ENCODE results near the gene GRIN3B. TPM values are rescaled to one million over a fixed set of nuclear protein-coding genes. Genes with fewer than 3 reads are reported as not detected.

The GRIN3B gene
- total RNA-seq, 6 donors from 2014 or later: 0.06 to 18.9 (median 5.6) TPM

DNA sequence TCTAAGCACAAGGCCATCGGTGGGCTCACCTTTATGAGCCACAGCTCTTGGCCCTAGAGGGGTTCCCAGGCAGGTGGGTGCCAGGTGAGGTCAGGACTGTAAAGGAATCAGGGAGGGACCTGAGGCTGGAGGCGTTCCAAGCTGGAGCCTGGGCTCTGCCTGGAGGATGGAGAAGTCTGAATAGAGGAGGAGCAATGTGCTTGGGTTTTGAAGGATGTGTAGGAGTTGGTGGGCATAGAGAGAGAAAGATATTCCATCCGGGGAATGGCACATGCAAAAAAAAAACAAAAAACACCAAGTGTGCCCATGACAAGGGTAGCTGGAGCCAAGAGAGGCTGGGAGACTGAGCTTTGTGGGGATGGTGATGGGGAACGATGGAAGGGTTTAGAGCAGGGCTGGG is 2.4 kb downstream of the GRIN3B start:
- 83 to 85% methylated on average over 4 of the region's 4 CpGs for WGBS, 2 donors
- H3K27me3 ChIP-seq: peaks cover 2 to 39% (median 21%) of the 10 kb centered on the region in 4 donors
- TF ChIP-seq, protein P1, sequence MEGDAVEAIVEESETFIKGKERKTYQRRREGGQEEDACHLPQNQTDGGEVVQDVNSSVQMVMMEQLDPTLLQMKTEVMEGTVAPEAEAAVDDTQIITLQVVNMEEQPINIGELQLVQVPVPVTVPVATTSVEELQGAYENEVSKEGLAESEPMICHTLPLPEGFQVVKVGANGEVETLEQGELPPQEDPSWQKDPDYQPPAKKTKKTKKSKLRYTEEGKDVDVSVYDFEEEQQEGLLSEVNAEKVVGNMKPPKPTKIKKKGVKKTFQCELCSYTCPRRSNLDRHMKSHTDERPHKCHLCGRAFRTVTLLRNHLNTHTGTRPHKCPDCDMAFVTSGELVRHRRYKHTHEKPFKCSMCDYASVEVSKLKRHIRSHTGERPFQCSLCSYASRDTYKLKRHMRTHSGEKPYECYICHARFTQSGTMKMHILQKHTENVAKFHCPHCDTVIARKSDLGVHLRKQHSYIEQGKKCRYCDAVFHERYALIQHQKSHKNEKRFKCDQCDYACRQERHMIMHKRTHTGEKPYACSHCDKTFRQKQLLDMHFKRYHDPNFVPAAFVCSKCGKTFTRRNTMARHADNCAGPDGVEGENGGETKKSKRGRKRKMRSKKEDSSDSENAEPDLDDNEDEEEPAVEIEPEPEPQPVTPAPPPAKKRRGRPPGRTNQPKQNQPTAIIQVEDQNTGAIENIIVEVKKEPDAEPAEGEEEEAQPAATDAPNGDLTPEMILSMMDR (IDR thresholded peaks at IDR 0.05): no peak

DNA sequence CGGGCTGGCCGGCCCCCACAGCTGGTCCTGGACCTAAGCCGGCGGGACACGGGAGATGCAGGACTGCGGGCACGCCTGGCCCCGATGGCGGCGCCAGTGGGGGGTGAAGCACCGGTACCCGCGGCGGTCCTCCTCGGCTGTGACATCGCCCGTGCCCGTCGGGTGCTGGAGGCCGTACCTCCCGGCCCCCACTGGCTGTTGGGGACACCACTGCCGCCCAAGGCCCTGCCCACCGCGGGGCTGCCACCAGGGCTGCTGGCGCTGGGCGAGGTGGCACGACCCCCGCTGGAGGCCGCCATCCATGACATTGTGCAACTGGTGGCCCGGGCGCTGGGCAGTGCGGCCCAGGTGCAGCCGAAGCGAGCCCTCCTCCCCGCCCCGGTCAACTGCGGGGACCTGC is 3.1 kb downstream of the GRIN3B start:
- TF ChIP-seq POLR2AphosphoS5 (IDR thresholded peaks at IDR 0.05): no peak
- TF ChIP-seq, protein P1 (IDR thresholded peaks at IDR 0.05): no peak
- TF ChIP-seq POLR2A (IDR thresholded peaks at IDR 0.05): no peak
- no peak for TF ChIP-seq EP300 (IDR thresholded peaks at IDR 0.05)
- DNase-seq (peak in 1 of 2 donors; percentile 84), ATAC-seq (ENCODE audit: low FRiP score in 2 of 2) (no peak)
- H3K27ac ChIP-seq: no peak overlapping the region
- peaks cover 2 to 34% (median 20%) of the 10 kb centered on the region in 4 donors for H3K27me3 ChIP-seq
- H3K36me3 ChIP-seq: peaks cover 0 to 10% (median under 1%) of the 10 kb centered on the region in 4 donors
- 73 to 84% methylated on average over 3 to 31 of the region's 37 CpGs for WGBS, 2 donors
- no peaks in the 10 kb centered on the region for H3K9me3 ChIP-seq
- H3K4me1 ChIP-seq: peaks cover 16 to 22% (median 18%) of the 10 kb centered on the region in 4 donors
- no peak overlapping the region for H3K4me3 ChIP-seq

More for the DNA sequence above, 2.4 kb downstream of the GRIN3B start:
- peaks cover 16 to 22% (median 18%) of the 10 kb centered on the region in 4 donors for H3K4me1 ChIP-seq
- H3K9me3 ChIP-seq: no peaks in the 10 kb centered on the region
- no peak overlapping the region for H3K4me3 ChIP-seq
- no peak overlapping the region for H3K27ac ChIP-seq
- ATAC-seq (ENCODE audit: low FRiP score in 2 of 2) (no peak), DNase-seq (no peak)
- H3K36me3 ChIP-seq: peaks cover 0 to 5% (median 0%) of the 10 kb centered on the region in 4 donors

DNA sequence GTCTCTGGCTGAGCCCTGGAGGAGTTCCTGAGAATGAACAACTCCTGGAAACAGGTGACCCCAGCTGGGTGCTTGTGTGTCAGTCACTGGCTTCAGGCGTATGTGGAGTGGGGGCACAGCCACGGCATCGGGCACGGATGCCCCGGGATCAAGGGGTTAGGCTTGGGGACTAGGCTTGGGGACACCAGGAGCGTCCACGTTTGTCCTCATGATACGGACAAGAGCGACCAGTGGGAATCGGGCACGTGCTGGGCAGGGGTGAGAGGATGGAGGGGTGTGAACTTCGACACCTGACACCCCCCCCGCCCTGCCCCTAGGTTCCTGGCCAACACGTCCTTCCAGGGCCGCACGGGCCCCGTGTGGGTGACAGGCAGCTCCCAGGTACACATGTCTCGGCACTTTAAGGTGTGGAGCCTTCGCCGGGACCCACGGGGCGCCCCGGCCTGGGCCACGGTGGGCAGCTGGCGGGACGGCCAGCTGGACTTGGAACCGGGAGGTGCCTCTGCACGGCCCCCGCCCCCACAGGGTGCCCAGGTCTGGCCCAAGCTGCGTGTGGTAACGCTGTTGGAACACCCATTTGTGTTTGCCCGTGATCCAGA is 4.1 kb downstream of the GRIN3B start:
- Histone ChIP-seq H3K9me3 (no peaks in the 10 kb centered on the region), H3K36me3 (peaks cover 0 to 20% (median 8%) of the 10 kb centered on the region in 4 donors), H3K27me3 (peaks cover 2 to 25% (median 14%) of the 10 kb centered on the region in 4 donors), H3K27ac (no peak overlapping the region), H3K4me3 (no peak overlapping the region), H3K4me1 (peaks cover 19 to 22% (median 20%) of the 10 kb centered on the region in 4 donors)
- TF ChIP-seq POLR2AphosphoS5 (IDR thresholded peaks at IDR 0.05): no peak
- no peak for TF ChIP-seq EP300 (IDR thresholded peaks at IDR 0.05)
- no peak for TF ChIP-seq POLR2A (IDR thresholded peaks at IDR 0.05)
- ATAC-seq (ENCODE audit: low FRiP score in 2 of 2): no peak
- 77 to 81% methylated on average over 12 to 30 of the region's 32 CpGs for WGBS, 2 donors
- DNase-seq: peak in 1 of 2 donors; percentile 81

GRCh38 chr19:1004803-1005664 is 4.8 kb downstream of the GRIN3B start:
- no peak overlapping the region for H3K4me3 ChIP-seq
- no peaks in the 10 kb centered on the region for H3K9me3 ChIP-seq
- H3K4me1 ChIP-seq: peaks cover 18 to 21% (median 20%) of the 10 kb centered on the region in 4 donors
- H3K27me3 ChIP-seq: peaks cover 2 to 20% (median 10%) of the 10 kb centered on the region in 4 donors
- DNase-seq: peak in 1 of 2 donors; percentile 84
- no peak for TF ChIP-seq POLR2AphosphoS5 (IDR thresholded peaks at IDR 0.05)
- TF ChIP-seq, protein P1 (IDR thresholded peaks at IDR 0.05): no peak
- no peak for TF ChIP-seq EP300 (IDR thresholded peaks at IDR 0.05)
- TF ChIP-seq POLR2A (IDR thresholded peaks at IDR 0.05): no peak
- peaks cover 0 to 26% (median 15%) of the 10 kb centered on the region in 4 donors for H3K36me3 ChIP-seq
- WGBS, 2 donors: 86 to 89% methylated on average over 36 to 66 of the region's 70 CpGs
- H3K27ac ChIP-seq: no peak overlapping the region
- ATAC-seq (ENCODE audit: low FRiP score in 2 of 2): no peak

DNA sequence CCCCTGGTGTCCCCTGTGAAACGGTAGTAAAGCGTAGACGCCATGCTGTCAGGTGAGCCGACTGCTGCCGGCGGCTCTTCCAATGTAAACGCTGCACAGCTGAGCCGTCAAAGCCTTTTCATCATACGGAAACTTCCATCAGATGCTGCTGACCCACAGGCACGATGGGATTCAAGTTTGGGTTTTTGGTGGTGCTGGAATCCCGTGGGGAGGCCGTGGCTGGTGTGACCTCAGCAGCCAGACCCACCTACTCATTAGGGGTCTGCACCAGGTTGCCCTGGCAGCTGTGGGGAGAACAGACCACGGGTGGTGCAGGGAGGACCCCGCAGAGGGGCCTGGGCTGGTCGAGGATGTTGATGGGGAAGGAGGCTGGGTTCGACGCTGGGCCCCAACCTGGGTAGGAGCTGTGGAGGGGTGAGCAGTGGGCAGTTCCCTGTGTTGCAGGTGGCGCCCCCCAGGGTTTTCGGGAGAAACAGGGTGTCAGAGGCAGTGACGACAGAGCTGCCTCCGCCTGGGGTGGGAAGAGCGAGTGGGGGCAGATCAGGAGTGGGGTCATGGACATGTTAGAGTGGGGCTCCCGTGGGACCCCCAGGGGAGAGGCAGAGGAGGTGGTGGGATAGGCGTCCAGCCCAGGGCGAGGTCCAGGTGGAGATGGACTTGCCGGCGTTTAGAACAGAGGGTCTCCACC is 6.6 kb downstream of the GRIN3B start:
- 81 to 85% methylated on average over 23 to 26 of the region's 27 CpGs for WGBS, 2 donors
- no peak overlapping the region for H3K4me3 ChIP-seq
- no peak for TF ChIP-seq POLR2AphosphoS5 (IDR thresholded peaks at IDR 0.05)
- TF ChIP-seq, protein P1 (IDR thresholded peaks at IDR 0.05): no peak
- TF ChIP-seq EP300 (IDR thresholded peaks at IDR 0.05): no peak
- no peak for TF ChIP-seq POLR2A (IDR thresholded peaks at IDR 0.05)
- no peaks in the 10 kb centered on the region for H3K9me3 ChIP-seq
- peaks cover 0 to 8% (median 2%) of the 10 kb centered on the region in 4 donors for H3K27me3 ChIP-seq
- DNase-seq (peak in 1 of 2 donors; percentile 50), ATAC-seq (ENCODE audit: low FRiP score in 2 of 2) (no peak)
- peaks cover 11 to 45% (median 34%) of the 10 kb centered on the region in 4 donors for H3K36me3 ChIP-seq
- H3K27ac ChIP-seq: no peak overlapping the region
- H3K4me1 ChIP-seq: peaks cover 1 to 5% (median 3%) of the 10 kb centered on the region in 4 donors
